Progenitor cell of endocrine pancreas (in vitro differentiated cells): ENCODE results near the gene POLR3GL. TPM values are rescaled to one million over a fixed set of nuclear protein-coding genes. Genes with fewer than 3 reads are reported as not detected.
A peak's percentile ranks its signal among the peaks of the same experiment; 100 is the strongest.

ENCODE experiments used
- DNase-seq: peaks from one replicate; pipeline ENCODE4 v3.0.0; 2021; ENCODE audit warnings: low spot score; ENCODE audit not compliant: unreplicated experiment
- H3K27ac Mint-ChIP-seq: 2 replicates; pipeline ENCODE4 v1.8.0; 2021; ENCODE audit warnings: mild to moderate bottlenecking, moderate library complexity, mixed read lengths
- H3K27me3 Mint-ChIP-seq: 2 replicates; pipeline ENCODE4 v1.8.0; 2021; ENCODE audit warnings: mixed read lengths
- H3K36me3 Mint-ChIP-seq: 2 replicates; pipeline ENCODE4 v1.8.0; 2022; ENCODE audit warnings: mixed read lengths; ENCODE audit not compliant: insufficient read depth
- H3K4me1 Mint-ChIP-seq: 2 replicates; pipeline ENCODE4 v1.8.0; 2021; ENCODE audit warnings: low read depth, mixed read lengths
- H3K4me3 Mint-ChIP-seq: 2 replicates; pipeline ENCODE4 v1.8.0; 2021; ENCODE audit warnings: low read depth, mild to moderate bottlenecking, moderate library complexity, mixed read lengths
- H3K9me3 Mint-ChIP-seq: 2 replicates; pipeline ENCODE4 v1.8.0; 2021; ENCODE audit warnings: low read depth, mixed read lengths
- total RNA-seq: library from RNA; stranded (reverse); gene quantifications from 2 replicates; pipeline ENCODE4 v1.2.1, GENCODE V29; 2021
- TF ChIP-seq, protein P1 (sequence below): fragments of 200-600 bp; sonication (generic); IDR thresholded peaks from one replicate; pipeline ENCODE4 v1.5.0; 2021; ENCODE audit warnings: antibody characterized with exemption, mild to moderate bottlenecking; ENCODE audit not compliant: unreplicated experiment

POLR3GL gene
- total RNA-seq, 1 donor from 2014 or later = 13.7 TPM

DNA sequence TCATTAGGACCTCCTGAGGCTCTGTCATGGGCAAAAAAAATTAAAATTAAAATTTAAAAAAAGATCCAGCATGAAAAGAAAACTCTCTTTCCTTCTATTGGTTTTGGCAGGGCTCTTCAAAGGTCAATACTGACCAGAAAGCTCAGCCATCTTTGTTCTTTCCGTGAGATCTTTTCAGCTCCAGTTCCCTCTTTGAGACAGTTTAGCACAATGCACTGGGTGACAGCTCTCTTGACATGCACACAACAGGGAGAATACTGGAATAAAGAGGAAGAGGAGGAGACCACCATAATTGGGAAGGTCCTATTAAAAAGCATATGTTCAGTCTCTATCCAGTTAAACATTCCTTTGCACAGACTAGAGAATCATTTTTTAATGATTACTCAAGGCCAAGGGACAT, 13.0 kb upstream of the POLR3GL start:
- H3K9me3 Mint-ChIP-seq = no peaks in the 10 kb centered on the region
- H3K27ac Mint-ChIP-seq = no peak overlapping the region
- H3K36me3 Mint-ChIP-seq = no peaks in the 10 kb centered on the region
- H3K4me3 Mint-ChIP-seq = no peak overlapping the region
- H3K4me1 Mint-ChIP-seq = peaks cover 16% of the 10 kb centered on the region
- TF ChIP-seq, protein P1, sequence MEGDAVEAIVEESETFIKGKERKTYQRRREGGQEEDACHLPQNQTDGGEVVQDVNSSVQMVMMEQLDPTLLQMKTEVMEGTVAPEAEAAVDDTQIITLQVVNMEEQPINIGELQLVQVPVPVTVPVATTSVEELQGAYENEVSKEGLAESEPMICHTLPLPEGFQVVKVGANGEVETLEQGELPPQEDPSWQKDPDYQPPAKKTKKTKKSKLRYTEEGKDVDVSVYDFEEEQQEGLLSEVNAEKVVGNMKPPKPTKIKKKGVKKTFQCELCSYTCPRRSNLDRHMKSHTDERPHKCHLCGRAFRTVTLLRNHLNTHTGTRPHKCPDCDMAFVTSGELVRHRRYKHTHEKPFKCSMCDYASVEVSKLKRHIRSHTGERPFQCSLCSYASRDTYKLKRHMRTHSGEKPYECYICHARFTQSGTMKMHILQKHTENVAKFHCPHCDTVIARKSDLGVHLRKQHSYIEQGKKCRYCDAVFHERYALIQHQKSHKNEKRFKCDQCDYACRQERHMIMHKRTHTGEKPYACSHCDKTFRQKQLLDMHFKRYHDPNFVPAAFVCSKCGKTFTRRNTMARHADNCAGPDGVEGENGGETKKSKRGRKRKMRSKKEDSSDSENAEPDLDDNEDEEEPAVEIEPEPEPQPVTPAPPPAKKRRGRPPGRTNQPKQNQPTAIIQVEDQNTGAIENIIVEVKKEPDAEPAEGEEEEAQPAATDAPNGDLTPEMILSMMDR = no peak
- H3K27me3 Mint-ChIP-seq = peaks cover 44% of the 10 kb centered on the region
- no peak for DNase-seq

DNA sequence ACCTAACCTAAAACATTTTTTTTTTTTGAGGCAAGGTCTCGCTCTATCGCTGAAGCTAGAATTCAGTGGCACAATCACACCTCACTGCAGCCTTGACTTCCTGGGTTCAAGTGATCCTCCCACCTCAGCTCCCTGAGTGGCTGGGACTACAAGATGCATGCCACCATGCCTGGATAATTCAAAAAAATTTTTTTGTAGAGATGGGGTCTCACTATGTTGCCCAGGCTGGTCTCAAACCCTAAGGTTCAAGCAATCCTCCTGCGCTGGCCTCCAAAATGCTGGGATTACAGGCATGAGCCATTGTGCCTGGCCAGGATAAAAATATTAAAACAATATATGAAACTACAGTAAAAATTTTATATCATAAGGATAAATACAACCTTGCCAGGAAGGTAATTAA, 11.6 kb upstream of the POLR3GL start:
- Mint-ChIP-seq H3K27me3 (peaks cover 55% of the 10 kb centered on the region), H3K27ac (no peak overlapping the region), H3K4me3 (no peak overlapping the region), H3K4me1 (peaks cover 22% of the 10 kb centered on the region), H3K9me3 (no peaks in the 10 kb centered on the region), H3K36me3 (no peaks in the 10 kb centered on the region)
- DNase-seq = no peak
- TF ChIP-seq, protein P1 = no peak

DNA sequence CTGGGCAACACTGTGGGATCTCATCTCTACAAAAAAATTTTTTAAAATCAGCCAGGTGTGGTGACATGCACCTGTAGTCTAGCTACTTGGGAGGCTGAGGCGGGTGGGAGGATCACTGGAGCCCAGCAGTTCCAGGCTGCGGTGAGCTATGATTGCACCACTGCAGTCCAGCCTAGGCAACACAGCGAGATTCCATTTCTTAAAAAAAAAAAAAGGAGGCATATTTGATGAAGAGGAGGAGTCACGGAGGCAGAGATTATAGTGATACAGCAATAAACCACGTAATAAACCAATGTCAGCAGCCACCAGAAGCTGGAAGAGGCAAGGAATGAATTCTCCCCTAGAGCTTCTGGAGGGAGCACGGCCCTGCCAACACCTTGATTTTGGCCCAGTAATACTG, 10.6 kb upstream of the POLR3GL start:
- Mint-ChIP-seq H3K4me3 (no peak overlapping the region), H3K27ac (no peak overlapping the region), H3K9me3 (no peaks in the 10 kb centered on the region), H3K27me3 (peaks cover 62% of the 10 kb centered on the region), H3K36me3 (no peaks in the 10 kb centered on the region), H3K4me1 (peaks cover 26% of the 10 kb centered on the region)
- no peak for DNase-seq
- TF ChIP-seq, protein P1 = no peak

DNA sequence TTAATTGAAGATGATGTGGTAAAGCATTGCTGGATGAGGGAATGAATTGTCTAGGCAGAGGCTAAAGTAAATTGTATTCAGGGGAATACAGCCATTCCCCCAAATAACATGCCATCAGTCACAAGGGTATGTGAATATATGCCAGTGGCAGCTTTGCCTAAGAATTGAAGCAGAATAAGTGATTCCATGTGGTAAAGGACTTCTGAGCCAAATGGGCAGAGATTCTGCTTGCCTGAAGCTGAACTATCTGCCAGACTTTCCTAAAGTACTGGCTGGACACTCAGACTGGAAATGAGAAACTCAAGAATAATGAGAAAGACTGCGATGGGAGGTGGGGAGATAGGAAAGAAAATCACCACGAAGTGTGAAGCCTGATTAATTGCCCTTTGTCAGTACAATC, 9.1 kb upstream of the POLR3GL start:
- DNase-seq = no peak
- Mint-ChIP-seq H3K4me3 (no peak overlapping the region), H3K27me3 (peaks cover 66% of the 10 kb centered on the region), H3K9me3 (no peaks in the 10 kb centered on the region), H3K4me1 (peaks cover 26% of the 10 kb centered on the region), H3K36me3 (no peaks in the 10 kb centered on the region), H3K27ac (no peak overlapping the region)
- TF ChIP-seq, protein P1 = no peak

DNA sequence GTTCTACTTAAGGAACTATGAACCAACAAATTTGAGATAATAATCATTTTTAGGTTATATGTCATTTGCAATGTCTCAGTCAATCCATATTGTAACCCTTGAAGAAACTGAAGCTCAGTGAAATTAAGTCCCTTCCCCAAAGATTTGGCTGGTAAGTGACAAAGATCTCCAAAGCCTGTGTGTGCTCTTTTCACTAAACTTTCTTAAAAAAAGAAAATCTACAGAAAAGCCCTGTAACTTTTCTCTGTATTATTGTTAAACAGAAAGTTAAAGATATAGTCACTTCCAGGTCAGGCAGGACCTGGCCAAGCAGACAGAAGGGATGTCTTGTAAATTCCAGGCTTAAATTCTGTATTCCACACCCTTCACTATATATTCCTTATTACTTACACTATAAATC, 8.1 kb upstream of the POLR3GL start:
- Mint-ChIP-seq H3K27ac (no peak overlapping the region), H3K4me1 (peaks cover 29% of the 10 kb centered on the region), H3K36me3 (no peaks in the 10 kb centered on the region), H3K4me3 (peak overlapping the region; percentile 65), H3K9me3 (no peaks in the 10 kb centered on the region), H3K27me3 (peaks cover 75% of the 10 kb centered on the region)
- no peak for DNase-seq
- TF ChIP-seq, protein P1 = no peak
